Right lung (tissue), 5 donors: ENCODE results near the gene PTPRN2. TPM values are rescaled to one million over a fixed set of nuclear protein-coding genes. Genes with fewer than 3 reads are reported as not detected.
"Not testable (repeated sequence)": the region's sequence is repeated elsewhere in the genome, so short reads cannot be mapped to it uniquely, and the experiment has no call there.

Experiments used
- DNase-seq, 2 donors: peaks; one replicate each; pipeline ENCODE4 v3.0.0-alpha.2; 2013
- polyA plus RNA-seq, 5 donors: library from polyadenylated mRNA; unstranded; fragments of 120-200 nt; gene quantifications; one replicate each; pipeline versions ENCODE4 v1.2.1 to v1.2.3, GENCODE V29; 2013; ENCODE audit warnings: inconsistent platforms in 1 of 5, low replicate concordance in 1 of 5; ENCODE audit not compliant: insufficient read length in 5 of 5, insufficient read depth in 1 of 5

The PTPRN2 gene
- polyA plus RNA-seq, 5 donors, result 6.2 to 8.1 (median 7.0) TPM

- no peak for DNase-seq
These were observed 331.4 kb downstream of the PTPRN2 start for GRCh38 chr7:158256091-158256816.

- DNase-seq, result no peak
These were observed 332.1 kb downstream of the PTPRN2 start for GRCh38 chr7:158255558-158255957.

GRCh38 chr7:158255156-158255555, 332.5 kb downstream of the PTPRN2 start:
- no peak for DNase-seq

- DNase-seq, result not testable (repeated sequence)
These were observed 334.0 kb downstream of the PTPRN2 start for GRCh38 chr7:158253670-158254045.

GRCh38 chr7:158252837-158253669, 334.6 kb downstream of the PTPRN2 start:
- no peak for DNase-seq

DNA sequence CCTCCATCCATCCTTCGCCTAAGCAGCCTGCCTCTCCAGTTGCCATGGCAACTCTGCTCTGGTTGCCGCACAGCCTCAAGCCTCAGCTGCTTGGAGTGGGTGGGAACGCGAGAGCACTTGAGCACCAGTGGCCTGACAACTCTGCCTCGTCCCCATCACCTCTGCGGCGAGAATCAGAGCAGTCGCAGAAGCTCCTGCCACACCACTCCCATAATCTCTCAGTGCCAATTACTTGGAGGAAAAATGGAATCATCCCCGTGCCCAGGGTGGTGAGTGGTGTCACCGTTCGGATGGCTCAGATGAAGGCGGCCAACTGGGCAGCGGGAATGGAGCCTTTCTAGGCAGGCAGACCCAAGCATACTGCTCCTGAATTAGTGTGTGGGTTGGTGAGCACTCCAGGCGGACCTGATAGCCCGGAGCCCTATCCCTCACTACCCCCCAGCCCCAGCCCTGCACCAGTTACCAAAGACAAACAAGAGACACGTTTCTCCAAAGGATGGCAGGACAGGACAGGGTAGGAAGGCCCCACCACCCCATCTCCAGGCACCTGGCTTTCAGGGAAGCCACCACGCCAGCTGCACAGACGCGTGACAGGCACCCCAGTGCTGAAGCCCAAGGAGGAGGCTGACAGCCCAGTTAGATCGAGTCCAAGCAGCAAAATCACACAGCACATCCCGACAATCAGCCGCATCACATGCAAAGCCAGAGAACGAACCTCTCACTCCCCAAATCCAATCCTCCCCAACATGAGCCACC, 335.4 kb downstream of the PTPRN2 start:
- no peak for DNase-seq

GRCh38 chr7:158251061-158251965, 336.3 kb downstream of the PTPRN2 start:
- no peak for DNase-seq

- no peak for DNase-seq
These were observed 337.9 kb downstream of the PTPRN2 start for GRCh38 chr7:158249692-158250091.

DNA sequence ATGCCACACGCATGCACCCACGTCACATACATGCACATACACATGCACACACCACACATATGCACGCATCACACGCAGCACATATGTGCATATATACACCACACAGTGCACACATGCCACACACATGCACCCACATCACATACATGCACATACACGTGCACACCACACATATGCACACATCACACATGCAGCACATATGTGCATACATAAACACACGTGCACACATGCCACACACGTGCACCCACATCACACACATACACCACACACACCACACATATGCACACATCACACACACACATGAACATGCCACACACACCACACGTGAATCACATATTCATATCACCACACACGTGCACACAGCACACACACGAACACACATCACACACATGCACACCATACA, 338.8 kb downstream of the PTPRN2 start:
- no peak for DNase-seq

- DNase-seq, result no peak
These were observed 339.7 kb downstream of the PTPRN2 start for GRCh38 chr7:158247758-158248487.

DNA sequence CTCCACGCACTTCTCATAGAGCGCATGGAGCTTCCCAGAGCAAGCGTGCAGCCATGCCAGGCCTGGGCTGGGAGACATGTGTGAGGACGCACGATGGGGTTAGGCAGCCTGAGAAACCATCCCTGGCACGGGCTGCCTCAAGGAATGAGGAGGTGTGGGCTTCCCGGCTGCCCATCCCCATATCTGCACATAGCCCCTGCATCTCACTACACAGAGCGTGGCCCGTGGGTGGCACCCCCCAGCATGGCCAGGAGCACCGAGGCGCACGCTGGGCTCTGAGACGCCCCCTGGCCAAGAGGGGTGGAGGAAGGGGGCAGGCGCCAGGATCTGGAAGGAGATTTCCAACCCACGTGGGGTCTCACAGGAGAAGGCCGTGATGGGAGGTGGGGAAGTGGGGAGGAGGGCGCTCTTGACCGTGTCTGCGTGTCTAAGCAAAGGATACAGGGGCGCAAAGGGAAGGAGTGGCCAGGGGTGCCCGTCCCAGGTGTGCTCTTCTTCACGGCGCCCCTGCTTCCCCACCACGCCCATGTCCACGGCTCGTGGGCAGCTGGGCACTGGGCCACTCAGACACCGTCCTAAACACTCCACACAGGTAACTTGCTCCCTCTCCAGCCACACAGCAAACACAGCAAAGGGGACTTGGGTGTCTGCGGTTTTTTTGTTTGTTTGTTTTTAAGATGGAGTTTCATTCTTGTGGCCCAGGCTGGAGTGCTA, 340.5 kb downstream of the PTPRN2 start:
- DNase-seq, result no peak

- no peak for DNase-seq
These were observed 341.2 kb downstream of the PTPRN2 start for GRCh38 chr7:158246272-158246959.

DNA sequence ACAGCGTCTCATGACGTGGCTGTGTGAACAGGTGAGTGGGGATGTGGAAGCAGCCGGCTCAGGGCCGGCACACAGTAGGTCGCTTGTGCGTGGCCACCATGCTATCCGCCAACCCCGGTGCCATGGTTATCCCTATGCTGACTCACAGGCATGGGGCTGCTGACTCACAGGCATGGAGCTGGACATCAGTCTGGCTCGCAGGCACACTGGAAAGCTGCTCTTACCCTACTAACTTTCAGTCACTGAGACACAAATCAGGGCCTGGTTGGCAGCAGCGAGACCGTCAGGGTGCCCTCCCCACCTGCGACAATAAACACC, 341.9 kb downstream of the PTPRN2 start:
- DNase-seq, result no peak

DNA sequence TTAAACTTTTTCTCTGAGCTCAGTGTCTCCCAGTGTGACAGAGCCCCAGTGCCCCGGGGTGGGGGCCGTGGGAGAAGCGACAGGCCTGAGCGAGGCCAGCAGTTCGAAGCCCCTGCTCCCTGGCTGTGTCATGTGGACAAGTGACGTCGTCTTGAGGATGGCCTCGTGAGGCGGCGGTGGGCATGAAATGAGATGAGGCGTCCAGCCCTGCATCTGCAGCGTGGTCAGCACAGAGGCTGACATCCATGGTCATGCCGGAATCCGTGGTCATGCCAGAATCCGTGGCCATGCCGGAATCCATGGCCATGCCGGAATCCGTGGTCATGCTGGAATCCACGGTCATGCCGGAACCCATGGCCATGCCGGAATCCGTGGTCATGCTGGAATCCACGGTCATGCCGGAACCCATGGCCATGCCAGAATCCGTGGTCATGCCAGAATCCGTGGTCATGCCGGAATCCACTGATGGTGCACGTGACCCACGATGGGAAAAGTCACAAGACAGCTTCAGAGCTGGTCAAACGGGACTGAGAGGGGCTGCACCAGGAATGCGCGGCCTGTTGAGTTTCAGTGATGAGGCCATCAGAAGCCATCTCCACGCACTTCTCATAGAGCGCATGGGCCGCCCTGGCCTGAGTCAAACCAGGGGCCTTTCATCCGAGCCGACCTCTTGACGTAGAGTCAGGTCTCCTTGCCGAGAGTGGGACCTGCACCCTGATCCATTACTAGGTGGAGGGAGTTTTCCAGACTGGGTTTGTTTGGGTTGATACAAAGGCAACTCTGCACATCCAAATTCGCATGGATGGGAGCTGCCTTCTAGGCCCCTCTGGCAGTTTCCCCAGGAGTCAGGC, 342.5 kb downstream of the PTPRN2 start:
- DNase-seq, result no peak

- no peak for DNase-seq
These were observed 343.2 kb downstream of the PTPRN2 start for GRCh38 chr7:158244430-158244829.

DNA sequence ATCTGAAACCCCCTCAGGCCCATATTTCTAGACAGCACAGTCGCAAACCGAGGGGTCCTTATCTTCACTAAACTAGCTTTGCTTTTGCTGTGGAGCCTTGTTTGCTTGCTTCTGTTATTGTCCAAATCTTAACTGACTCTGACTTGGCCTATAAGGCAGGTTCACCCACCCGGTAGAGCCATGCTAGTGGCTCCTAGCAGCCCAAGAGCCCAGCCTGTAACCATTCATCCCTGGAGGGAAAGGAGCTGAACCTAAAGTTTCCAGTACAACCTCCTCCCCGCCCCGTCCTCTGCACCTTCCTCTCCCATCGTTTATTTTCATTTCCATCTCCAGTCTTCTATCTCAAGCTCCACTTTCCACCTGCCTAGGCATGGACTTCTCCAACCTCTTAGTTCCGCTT, 345.7 kb downstream of the PTPRN2 start:
- no peak for DNase-seq

DNA sequence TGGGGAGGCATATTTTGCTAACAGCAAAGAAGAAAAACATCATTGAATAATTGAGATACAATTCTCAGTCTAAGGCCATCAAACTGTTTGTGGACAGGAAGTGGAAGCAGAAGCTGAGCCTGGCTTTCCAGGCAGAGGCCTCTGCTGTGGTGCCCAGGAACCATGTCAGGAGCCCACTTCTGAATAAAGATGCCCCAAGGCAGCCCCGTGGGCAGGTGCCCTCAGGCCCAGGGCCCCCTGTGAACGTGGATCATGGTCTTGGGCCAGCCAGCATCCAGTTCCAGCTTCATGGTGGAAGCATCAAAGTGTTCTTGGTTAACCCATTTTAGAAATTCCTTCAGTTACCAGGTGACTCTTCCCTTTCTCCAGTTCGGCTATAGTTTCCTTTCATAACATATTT, 346.8 kb downstream of the PTPRN2 start:
- no peak for DNase-seq

DNA sequence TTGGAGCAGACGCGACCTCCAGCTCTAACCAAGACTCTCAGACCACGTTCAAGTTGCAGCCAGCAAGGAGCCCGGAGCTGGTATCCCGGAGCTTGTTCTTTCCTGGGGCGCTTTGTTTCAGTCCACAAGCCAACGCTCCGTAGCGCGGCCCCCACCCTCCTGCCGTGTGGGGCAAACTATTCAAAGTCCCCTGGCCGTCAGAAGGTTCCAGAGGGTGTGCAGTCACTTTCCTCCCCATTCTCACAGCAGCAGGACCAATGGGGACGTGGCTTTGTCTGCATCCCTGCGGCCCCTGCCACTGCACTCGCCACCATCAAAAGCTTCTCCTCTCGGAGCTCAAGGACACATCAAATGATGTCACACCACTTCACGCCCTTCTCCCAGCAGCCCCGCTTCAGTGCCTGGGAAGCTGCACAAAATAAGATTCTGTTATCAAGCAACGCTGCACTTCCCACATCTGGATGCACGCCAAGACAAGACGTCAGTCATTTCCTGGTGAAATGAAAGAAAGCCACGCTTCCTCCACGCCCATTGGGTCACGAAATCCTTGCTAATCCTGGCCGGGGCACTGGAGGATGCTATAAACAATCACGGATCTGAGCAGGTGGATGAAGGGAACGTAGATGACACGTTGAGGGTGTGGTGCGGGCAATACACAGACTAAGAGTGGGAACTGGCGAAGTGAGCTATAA, 348.2 kb downstream of the PTPRN2 start:
- DNase-seq, result no peak
